HG03095 (cell line): ENCODE measurements around the gene HPSE2.
A peak's percentile ranks its signal among the peaks of the same experiment; 100 is the strongest.
"Not testable (repeated sequence)": the region's sequence is repeated elsewhere in the genome, so short reads cannot be mapped to it uniquely, and the experiment has no call there.

Experiments used
- ATAC-seq: cut with Tn5 transposase; IDR thresholded peaks from one replicate; pipeline ENCODE4 v1.9.1; 2021; ENCODE audit warnings: moderate library complexity; ENCODE audit not compliant: unreplicated experiment

Gene HPSE2

DNA sequence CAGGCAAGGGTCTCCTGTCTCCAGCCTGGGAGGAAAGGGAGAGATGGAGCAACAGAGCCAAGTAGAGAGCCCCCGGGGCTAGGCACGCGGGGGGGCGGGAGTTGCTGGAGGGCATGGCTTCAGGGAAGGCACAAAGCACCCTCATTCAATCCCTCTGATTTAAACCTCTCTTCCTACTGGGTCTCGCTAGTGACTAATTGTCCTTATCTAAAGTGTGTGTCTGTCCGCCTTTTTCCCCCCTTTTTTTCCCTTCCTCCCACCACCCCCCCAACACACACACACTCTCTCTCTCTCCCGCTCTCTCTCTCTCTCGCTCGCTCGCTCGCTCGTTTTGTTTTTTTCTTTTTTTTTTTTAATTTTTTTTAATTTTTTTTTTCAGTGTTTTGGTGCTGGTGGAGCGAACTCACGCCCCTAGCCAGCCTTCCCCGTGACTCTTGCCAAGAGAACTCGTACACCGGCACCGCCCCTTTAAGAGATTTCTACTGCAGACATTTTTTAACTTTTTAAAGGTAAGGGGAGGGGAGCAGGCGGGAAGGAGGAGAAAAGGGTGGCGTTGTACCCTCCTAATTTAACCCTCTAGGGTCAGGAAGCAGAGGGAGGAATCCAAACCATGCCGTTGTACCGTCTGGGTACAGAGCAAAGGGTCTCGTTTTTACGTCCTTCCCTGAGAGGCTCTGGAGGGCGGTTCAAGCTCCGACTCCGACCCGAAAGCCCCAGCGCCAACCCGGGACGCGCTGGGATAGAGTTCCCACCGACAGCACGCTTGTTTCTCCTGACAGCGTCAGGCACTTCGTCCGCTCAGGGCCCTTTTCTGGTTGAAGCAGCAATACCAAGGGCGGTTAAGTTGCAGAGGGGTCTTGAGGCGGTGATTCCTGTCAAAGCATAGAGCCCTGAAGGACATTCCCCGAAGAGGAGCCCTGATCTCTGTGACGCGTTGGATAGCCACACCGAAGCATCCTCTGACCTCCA lies at the start of gene HPSE2:
HPSE2 (minus strand) TSS at position 195 of the 969 bp plus-strand sequence.
- no peak for ATAC-seq

DNA sequence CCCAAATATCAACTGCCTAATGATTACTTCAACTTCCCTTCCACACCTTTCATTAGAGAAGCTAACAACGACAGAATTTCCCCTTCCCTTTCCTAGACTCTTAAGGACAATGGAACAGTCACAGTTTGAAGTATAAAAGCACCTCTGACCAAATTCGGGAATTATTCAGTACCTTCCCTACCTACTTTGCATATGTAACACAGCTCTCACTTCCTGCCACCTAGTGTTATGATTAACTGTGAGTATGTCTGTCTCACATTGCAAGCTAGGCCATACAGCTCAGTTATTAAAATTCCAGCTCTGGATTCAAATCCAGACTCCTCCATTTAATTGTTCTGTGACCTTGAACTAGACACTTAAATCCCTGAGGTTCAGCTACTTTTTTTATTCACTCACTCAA lies 44.8 kb upstream of the HPSE2 start:
- no peak for ATAC-seq

DNA sequence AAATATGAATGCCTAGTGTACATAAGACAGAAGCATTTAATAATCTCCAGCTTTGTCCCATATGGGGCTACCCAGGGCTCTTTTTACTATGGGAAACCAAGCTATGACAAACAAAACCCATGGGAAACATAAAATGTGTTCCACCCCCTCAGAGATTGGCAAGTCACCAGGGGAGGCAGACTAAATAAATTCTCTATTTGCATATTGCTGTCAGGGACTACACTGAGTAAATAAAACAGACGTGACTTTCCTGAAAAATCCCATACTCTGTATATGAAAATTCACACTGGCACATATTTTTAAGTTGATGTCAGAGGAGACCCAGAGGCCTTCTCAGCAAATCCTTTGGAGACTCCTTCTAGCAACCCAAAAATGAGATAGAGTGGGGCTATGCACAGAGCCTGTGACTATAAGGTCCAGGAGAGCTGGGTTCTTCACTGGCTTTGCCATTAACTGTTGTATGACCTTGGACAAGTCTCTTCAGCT lies 44.0 kb upstream of the HPSE2 start:
- no peak for ATAC-seq

DNA sequence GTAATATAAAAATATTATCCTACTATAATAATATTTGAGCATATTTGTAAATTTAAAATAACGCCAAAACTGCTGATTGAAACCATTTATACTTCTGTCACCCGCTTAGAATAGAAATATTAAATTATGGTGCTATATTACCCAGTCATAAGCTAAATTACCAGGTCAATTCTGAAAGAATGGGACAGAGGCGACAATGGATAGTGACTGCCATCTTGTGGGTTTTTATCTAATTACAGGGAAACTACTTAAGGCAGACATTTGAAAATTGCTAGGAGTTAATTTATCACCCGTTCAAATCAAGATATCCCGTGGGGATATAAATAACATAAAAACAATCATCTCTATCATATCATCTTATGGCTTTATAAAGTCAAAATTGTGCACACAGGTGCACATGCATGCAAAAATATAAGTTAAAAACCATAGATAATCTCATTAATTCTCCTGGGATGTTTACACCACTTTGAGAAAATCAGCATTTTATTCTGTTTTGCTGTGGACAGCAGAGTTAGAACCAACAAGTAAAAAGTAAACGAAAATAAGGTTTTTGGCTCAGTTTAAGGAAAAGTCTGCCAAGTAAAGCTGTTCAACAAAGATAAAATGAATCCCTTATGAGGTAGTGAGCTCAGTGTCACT lies 41.3 kb upstream of the HPSE2 start:
- no peak for ATAC-seq

DNA sequence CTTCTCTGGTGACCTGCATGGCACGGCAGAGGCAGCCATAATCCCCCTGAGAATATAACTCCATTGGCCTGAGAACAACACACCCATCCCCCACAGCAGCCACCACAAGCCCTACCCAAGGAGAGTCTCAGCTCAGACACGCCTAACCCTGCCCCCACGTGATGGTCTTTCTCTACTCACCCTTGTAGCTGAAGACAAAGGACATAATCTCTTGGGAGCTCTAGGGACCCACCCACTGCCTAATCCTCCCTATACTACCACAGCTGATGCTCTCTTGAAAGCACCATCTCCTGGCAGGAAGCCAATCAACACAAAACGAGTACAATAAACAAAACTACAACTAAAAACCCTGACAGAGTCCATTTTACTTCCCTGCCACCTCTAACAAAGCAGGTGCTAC lies 30.7 kb upstream of the HPSE2 start:
- ATAC-seq: no peak

DNA sequence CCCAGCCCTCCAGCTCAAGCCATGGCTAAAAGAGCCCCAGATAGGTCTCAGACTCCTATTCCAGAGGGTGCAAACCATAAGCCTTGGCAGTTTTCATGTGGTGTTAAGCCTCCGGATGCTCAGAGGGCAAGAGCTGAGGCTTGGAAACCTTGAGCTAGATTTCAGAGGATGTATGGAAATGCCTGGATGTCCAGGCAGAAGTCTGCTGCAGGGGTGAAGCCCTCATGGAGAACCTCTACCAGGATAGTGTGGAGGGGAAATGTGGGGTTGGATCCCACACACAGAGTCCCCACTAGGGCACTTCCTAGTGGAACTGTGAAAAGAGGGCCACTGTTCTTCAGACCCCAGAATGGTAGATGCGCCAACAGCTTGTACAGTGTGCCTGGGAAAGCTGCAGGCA lies 13.2 kb upstream of the HPSE2 start:
- no peak for ATAC-seq

DNA sequence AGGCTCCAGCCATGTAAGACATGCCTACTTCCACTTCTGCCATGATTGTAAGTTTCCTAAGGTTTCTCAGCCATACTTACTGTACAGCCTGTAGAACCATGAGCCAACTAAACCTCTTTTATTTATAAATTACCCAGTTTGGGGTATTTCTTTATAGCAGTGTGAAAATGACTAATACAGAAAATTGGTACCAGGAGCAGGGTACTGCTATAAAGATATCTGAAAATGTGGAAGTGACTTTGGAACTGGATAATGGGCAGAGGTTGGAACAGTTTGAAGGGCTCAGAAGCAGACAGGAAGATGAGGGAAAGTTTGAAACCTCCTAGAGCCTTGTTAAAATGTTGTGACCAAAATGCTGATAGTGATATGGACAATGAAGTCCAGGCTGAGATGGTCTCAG lies 12.2 kb upstream of the HPSE2 start:
- ATAC-seq: not testable (repeated sequence)

DNA sequence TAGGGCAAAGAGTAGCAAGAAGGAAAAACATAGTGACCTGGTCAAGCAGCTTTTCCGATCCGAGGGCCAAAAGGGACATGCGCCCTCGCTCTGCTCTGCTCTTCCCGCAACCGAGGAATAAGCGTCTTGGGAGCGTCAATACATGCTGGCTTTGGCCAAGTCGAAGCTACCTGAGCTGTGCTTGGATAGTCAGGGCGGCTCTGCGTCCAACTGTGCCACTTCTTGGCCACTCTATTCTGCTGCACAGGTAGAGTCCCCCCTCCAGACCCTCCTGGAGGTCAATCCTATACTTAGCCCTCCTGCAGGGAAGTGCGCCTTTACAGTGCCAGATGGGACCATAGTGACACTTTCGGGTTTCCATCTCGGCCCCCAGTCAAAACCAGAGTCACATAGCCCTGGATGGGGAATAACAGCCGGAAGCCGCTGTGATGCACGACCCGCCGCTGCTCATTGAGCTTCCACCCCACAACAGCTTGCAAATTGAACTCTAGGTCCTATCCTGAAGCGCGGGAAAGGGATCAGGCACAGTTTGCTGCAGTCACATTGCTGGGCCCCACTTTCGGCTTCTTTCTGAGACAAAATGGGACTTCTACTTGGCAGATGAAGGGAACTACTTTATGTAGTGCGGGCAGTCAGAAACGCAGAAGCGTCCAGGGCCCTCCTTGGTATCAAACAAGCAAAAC lies 1.1 kb upstream of the HPSE2 start:
- ATAC-seq: no peak

DNA sequence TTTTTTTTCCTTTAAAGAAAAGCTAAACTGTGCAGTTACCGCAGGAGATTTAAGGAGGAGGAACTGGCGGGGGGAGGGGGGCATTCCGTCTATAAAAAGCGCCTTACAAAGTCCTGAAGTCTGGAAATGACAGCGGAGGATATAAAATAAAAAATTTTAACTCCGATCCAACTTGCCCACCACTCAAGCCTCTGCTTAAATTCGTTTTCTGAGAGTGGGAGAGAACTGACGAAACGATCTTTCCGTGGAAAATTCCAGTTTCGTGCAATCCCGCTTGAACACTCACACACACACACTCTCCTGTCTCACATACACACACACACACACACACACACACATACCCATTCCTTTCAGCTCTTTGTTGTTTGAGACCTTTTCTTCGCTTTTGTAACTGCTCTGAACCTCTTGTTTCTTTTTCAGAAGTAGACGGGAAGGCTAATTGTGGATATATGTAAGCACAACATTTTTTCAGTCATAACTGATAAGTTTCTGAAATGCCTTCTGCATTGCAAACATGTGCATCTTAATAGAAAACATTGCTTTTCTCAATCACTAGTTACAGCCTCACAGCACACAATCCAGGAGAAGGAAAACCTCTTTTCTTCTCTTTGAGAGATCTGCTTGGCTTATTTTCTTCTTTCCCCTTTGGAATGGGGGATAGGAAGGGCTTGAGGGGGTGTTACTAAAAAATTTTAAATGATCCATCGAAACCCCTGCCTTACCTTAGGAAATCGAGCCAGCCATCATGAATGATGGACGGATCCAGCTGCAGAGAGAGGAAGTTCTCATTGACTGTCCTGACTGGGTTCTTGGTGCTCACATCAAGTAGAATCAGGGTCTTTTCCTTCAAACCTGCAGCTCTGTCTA lies 628 bp downstream of the HPSE2 start:
- ATAC-seq: no peak

DNA sequence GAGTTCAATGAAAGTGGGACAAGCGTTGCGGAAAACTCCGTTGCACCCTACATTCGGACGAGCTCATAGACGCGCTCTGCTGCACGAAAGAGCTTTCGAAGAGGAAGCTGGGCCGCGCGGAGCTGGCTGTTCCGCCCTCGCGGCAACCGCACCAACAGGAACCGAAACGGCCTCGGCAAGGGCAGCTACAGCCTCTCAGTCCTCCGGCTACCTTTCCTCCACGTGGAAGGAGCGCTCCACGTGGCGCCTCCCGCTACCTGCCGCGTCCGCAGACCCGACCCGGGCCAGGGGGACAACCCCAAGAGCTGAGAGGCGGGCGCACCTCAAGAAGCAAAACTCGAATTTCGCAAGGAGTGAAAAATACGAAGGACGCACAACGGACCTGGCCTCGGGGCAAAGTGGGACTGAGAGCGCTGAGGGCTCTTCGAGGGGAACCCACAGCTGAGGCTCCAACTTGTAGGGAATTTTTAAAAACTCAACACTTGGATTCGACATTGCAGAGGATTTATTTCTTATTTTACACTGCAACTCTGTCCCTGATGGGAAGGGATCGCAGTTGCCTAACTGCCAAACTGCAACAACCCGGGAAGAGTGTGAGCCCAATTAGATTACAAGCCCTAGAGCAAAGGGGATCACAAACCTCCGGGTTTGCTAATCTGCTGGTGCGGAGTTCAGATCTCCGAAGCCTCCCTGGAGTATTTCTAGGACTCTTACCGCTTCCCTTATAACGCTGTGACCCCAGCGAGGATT lies 1.4 kb downstream of the HPSE2 start:
- peak; percentile 98 for ATAC-seq

DNA sequence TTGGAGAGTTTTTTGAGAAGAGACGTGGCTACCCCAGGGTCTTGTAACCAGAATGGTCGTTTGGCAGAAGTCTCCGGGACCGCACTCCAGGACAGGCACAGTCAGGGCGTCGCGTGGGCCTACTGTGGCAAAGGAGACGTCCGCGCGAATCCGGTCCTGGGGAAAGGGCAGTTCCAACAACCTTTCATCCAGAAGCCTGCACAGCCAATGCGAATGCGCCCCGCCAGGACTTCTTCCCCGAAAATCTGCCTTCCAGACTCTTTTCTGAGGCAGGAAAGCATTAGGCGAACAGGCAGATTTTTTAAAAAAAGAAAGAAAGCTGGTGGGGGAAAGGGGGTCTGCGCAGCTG lies 2.0 kb downstream of the HPSE2 start:
- no peak for ATAC-seq

DNA sequence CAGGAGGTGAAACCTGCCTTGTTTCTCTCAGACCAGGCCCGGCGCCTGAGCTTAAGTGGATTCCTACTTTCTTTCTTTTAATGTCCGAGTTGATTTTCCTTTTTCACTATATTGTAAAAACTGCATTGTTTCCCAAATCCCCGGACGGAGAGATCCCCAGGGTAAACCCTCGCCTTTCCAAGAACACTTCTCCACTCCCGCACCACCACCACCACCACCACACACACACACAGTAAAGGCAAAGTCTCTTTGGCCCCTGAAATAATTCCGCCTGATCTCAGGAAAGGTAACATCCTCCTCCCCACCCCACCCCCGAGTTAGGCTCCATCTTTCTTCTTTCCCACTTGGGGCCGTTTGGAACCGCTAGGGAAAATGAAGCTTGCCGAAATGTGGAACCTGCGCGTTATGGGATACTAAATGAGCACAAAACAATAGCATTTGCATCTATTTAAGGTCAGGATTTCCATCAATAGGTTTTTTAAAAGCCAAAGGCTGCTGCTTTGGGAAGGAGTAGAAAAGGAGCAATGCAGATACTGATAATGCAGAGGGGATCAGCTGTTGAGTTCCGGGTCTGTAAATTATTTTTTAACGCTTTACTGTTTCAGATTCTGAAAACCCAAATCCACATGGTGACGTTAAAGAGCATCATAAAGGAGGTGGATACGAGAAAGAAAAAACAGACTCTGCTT lies 2.5 kb downstream of the HPSE2 start:
- no peak for ATAC-seq

DNA sequence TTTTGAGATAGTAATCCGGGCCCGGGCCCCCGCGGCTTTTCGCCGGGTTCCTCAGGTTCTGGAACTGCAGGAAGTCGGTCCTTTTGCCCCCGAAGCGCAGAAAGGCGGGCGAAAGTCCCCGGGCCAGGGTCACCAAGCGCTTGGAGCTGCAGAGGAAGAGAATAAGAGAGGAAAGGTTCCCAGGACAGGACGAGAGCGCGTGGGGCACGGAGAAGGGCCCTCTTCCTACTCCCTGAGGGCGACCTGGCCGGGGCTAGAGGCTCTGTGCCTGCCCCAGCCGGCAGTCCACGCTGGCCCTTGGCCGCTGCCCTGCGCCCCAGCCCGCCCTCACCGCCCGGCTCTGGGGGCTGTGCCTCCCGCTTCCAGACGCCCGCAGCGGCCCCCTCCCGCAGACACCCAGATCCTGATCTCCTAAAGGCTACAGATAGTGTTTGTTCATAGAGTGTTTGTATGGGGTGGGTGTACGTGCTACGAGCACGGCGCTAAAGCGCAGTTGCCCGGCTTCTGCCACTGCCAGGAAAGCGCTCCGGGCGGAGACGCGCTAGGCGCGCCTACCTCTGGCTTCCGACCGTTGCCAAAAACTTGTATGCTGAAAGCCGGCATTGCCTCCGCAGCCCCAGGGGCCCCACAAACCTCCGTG lies 3.2 kb downstream of the HPSE2 start:
- no peak for ATAC-seq

DNA sequence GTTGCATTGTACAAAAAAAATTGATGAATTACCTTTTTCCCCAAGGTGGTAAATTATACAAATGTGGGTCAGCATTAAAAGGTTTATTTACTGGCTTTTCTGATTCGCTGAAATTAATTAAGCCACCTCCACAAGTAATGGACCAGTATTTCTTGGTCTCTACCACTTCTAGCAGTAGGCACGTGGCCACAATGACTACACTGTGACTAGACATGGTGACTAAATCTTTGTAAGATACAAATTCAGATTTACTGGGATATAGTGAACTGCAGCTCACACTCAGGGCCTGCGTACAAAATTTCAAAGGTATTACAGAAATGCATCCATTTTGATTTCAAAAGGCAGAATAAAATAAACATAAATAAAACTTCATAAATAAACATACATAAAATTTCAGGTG lies 10.9 kb downstream of the HPSE2 start:
- no peak for ATAC-seq

DNA sequence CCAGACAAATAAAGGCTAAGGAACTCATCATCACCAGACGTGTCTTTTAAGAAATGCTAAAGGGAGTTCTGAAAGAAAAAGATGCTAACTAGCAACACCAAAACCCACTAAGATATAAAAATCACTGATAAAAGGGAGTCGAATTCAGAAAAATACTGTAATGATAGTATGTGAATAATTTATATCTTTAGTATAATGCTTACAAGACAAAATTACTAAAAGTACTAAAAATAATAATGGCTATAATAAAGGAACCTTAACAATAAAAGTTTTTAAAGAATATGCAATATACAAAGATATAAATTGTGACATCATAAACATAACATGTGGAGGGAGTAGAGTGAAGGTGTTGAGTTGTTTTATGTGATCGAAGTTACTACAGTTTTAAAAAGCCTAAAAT lies 28.3 kb downstream of the HPSE2 start:
- ATAC-seq: no peak

DNA sequence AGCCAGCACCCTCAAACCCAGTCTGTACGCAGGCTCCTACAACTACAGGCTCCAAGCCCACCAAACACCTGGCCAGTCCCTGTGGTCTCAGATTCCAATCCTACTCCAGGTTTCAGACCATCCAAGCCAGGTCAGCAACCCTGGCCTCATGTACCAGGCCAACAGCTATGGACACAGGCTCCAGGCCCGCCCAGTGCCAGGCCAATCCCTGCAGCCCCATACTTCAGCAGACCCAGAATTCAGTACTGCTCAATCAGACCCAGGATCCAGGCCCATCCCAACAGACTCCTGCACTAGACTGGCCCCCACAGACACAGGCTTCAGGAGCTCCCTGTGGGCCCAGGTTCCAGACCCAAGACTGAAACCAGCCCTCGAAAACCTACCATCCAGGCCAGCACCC lies 32.3 kb downstream of the HPSE2 start:
- ATAC-seq: no peak

DNA sequence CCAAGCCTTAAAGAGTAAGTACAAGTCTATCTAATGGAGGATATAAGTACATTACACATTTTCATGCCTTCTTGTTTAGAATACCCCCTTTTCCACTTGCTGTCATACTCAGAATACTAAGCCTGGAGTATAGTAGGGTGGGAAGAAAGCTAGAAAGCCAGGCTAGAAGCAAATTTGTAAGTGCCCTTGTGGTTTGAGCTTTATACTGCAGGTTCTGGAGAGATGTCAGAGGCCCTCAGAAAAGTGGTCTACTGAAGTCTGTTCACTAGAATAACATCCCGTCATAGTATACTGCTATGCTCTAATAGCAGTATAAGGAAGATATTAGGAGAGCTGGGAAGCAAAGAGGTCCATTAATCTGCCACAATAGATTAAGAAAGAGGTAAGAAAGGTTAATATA lies 62.7 kb downstream of the HPSE2 start:
- no peak for ATAC-seq

DNA sequence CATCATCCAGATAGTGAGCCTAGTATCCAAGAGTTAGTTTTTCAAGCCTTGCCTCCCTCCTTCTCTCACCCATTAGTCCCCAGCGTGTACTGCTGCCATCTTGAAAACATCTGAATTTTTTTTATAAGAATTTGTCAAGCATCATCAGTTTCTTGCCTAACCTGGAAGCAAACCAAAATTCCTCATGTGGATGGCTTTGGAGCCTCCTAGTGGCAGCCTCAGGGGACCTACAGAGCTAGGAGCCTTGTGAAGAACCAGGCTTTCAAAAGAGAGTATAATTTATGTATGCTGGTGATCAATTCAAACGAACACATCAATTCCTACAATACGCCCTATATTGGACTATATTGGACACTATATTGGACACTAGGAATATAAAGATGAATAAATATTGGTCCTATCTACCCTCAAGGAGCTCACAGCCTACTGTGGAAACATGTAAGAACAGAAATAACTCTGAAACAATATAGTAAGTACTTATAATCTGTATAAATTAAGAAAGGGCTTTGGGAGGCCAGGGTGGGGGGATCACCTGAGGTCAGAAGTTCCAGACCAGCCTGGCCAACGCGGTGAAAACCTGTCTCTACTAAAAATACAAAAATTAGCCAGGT lies 63.4 kb downstream of the HPSE2 start:
- ATAC-seq: no peak
